ENCODE data around the gene ZNF408. TPM values are rescaled to one million over a fixed set of nuclear protein-coding genes. Genes with fewer than 3 reads are reported as not detected.

Gene ZNF408
- polyA plus RNA-seq, 1 donor from 2014 or later: 12.4 TPM

GRCh38 chr11:46681814-46682213 is 19.0 kb upstream of the ZNF408 start:
- H3K27me3 Mint-ChIP-seq: no peaks in the 10 kb centered on the region
- H3K27ac Mint-ChIP-seq: no peak overlapping the region
- peaks cover 6 to 7% (median 6%) of the 10 kb centered on the region in 3 donors for H3K4me1 Mint-ChIP-seq
- H3K36me3 Mint-ChIP-seq: peaks cover 2% of the 10 kb centered on the region
- H3K9me3 Mint-ChIP-seq: no peaks in the 10 kb centered on the region
- H3K4me3 Mint-ChIP-seq: no peak overlapping the region

- Mint-ChIP-seq H3K27ac (peak overlapping the region in 1 of 3 donors; percentile 31), H3K36me3 (no peaks in the 10 kb centered on the region), H3K4me3 (no peak overlapping the region), H3K27me3 (no peaks in the 10 kb centered on the region), H3K9me3 (no peaks in the 10 kb centered on the region), H3K4me1 (peaks cover 0 to 1% (median 0%) of the 10 kb centered on the region in 3 donors)
Observed at GRCh38 chr11:46682773-46683752, 17.8 kb upstream of the ZNF408 start.

DNA sequence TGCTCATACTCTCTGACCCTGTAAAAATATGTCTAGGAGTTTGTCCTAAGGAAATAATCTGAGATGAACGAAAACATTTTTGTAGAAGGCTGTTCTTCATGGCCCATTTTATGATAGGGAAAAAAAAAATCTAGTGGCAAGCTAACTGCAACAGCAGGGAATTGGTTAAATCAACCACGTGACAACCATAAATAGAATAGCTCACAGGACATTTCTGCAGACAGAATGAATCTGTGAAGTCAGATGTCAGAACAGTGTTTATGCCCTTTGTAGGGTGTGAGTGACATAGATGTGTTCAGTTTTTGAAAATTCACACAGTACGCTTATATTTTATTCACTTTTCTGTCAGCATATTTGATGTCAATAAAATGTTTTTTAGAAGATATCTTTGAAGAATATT is 16.5 kb upstream of the ZNF408 start:
- H3K4me3 Mint-ChIP-seq: no peak overlapping the region
- H3K27me3 Mint-ChIP-seq: no peaks in the 10 kb centered on the region
- H3K36me3 Mint-ChIP-seq: no peaks in the 10 kb centered on the region
- H3K9me3 Mint-ChIP-seq: no peaks in the 10 kb centered on the region
- no peaks in the 10 kb centered on the region for H3K4me1 Mint-ChIP-seq
- no peak overlapping the region for H3K27ac Mint-ChIP-seq

DNA sequence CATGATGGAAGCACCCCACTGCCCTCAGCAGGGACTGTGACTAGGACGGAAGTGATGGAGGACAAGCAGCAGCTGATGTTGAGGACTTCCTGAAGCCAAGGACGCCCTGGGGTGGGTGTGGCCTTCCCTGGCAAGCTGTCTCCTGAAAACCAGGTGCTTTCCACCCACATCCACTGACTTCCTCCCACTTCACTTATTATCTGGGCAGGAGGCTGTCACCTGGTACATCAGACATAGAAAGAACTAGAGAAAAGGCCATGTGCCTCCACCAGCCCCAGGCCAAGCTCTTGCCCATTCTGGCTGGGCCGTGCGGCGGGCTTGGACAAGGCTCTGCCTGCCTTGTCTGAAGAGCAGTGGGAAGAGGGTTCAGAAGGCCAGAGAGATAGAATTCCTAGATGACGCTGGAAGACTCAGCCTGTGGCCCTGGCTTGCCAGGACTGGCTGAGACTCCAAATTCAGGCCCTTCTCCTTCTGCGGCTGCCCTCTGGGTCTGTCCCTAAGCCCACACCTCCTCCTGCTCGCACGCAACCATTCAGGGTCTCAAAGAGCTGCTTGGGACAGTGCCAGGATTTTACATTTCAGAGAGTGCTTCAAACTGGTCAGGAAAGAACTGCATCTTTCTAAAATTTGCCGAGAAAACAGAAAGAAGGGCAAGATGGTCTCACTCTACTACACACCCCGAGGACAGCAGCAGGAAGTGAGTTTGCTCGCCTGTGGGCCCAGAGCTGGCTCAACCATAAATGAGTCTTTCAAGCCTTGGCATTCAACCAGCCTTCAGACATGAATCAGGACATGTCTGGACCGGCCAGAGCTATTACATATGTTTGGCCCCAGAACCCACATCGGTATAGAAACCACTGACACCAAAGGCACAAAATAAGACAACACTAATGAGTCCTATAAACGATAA is 13.7 kb upstream of the ZNF408 start:
- no peaks in the 10 kb centered on the region for H3K36me3 Mint-ChIP-seq
- H3K27me3 Mint-ChIP-seq: no peaks in the 10 kb centered on the region
- H3K9me3 Mint-ChIP-seq: no peaks in the 10 kb centered on the region
- no peaks in the 10 kb centered on the region for H3K4me1 Mint-ChIP-seq
- H3K4me3 Mint-ChIP-seq: no peak overlapping the region
- H3K27ac Mint-ChIP-seq: peak overlapping the region in 1 of 3 donors; percentile 18

- Mint-ChIP-seq H3K27ac (peak overlapping the region in 1 of 3 donors; percentile 23), H3K4me3 (no peak overlapping the region), H3K9me3 (no peaks in the 10 kb centered on the region), H3K4me1 (no peaks in the 10 kb centered on the region), H3K36me3 (peaks cover 1% of the 10 kb centered on the region), H3K27me3 (no peaks in the 10 kb centered on the region)
Observed at GRCh38 chr11:46690702-46691101, 10.1 kb upstream of the ZNF408 start.

DNA sequence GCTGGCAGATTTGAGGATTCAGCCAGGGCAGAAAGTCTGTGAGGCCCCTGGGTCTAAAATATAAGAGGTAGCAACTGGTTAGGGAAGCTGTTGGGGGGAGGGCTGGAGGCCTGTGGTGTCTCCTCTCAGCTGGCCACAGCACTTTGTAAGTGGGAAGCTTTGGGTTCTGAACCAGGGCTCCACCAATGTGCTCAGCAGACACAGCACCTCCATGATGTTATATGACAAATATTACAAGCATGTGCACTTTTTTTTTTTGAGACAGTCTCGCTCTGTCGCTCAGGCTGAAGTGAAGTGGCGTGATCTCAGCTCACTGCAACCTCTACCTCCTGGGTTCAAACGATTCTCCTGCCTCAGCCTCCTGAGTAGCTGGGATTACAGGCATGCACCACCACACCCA is 8.4 kb upstream of the ZNF408 start:
- no peak overlapping the region for H3K27ac Mint-ChIP-seq
- H3K27me3 Mint-ChIP-seq: no peaks in the 10 kb centered on the region
- H3K4me3 Mint-ChIP-seq: no peak overlapping the region
- peaks cover 1% of the 10 kb centered on the region for H3K36me3 Mint-ChIP-seq
- H3K4me1 Mint-ChIP-seq: peaks cover 0 to under 1% (median 0%) of the 10 kb centered on the region in 3 donors
- H3K9me3 Mint-ChIP-seq: no peaks in the 10 kb centered on the region

GRCh38 chr11:46693597-46694012 is 7.2 kb upstream of the ZNF408 start:
- H3K36me3 Mint-ChIP-seq: peaks cover 1% of the 10 kb centered on the region
- no peaks in the 10 kb centered on the region for H3K27me3 Mint-ChIP-seq
- no peak overlapping the region for H3K4me3 Mint-ChIP-seq
- no peaks in the 10 kb centered on the region for H3K9me3 Mint-ChIP-seq
- H3K27ac Mint-ChIP-seq: no peak overlapping the region
- peaks cover 6 to 7% (median 7%) of the 10 kb centered on the region in 3 donors for H3K4me1 Mint-ChIP-seq

GRCh38 chr11:46694072-46694471 is 6.8 kb upstream of the ZNF408 start:
- no peak overlapping the region for H3K27ac Mint-ChIP-seq
- peaks cover 1% of the 10 kb centered on the region for H3K36me3 Mint-ChIP-seq
- no peaks in the 10 kb centered on the region for H3K27me3 Mint-ChIP-seq
- peaks cover 10 to 12% (median 12%) of the 10 kb centered on the region in 3 donors for H3K4me1 Mint-ChIP-seq
- no peaks in the 10 kb centered on the region for H3K9me3 Mint-ChIP-seq
- no peak overlapping the region for H3K4me3 Mint-ChIP-seq

DNA sequence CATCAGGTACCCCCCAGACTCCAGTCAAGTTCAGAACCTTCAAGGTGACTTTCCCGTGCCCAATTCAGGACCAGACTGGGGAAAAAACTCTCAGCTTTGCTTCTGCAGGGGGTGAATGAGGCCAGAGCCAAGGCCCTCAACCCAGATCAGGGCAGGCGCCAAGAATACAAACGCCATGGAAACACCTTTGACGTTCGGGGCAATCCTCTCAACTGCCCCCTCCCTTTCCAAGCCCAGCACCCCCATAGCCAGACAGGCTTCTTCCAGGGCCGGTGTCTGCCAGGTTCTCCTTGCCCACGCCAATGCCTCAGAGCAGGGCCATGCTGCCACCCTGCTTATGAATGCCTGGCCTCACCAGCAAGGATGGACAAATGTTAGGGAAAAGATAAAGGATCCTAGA is 6.2 kb upstream of the ZNF408 start:
- Mint-ChIP-seq H3K27me3 (no peaks in the 10 kb centered on the region), H3K4me3 (no peak overlapping the region), H3K4me1 (peaks cover 14% of the 10 kb centered on the region in 3 donors), H3K9me3 (no peaks in the 10 kb centered on the region), H3K27ac (no peak overlapping the region), H3K36me3 (peaks cover 1% of the 10 kb centered on the region)

- Mint-ChIP-seq H3K4me1 (peaks cover 16 to 19% (median 17%) of the 10 kb centered on the region in 3 donors), H3K4me3 (no peak overlapping the region), H3K9me3 (no peaks in the 10 kb centered on the region), H3K36me3 (peaks cover 1% of the 10 kb centered on the region), H3K27me3 (no peaks in the 10 kb centered on the region), H3K27ac (no peak overlapping the region)
Observed at GRCh38 chr11:46695345-46696211, 5.3 kb upstream of the ZNF408 start.

- Mint-ChIP-seq H3K27ac (no peak overlapping the region), H3K4me1 (peaks cover 16 to 22% (median 17%) of the 10 kb centered on the region in 3 donors), H3K36me3 (peaks cover 1% of the 10 kb centered on the region), H3K9me3 (no peaks in the 10 kb centered on the region), H3K4me3 (no peak overlapping the region), H3K27me3 (no peaks in the 10 kb centered on the region)
Observed at GRCh38 chr11:46696212-46696558, 4.6 kb upstream of the ZNF408 start.

DNA sequence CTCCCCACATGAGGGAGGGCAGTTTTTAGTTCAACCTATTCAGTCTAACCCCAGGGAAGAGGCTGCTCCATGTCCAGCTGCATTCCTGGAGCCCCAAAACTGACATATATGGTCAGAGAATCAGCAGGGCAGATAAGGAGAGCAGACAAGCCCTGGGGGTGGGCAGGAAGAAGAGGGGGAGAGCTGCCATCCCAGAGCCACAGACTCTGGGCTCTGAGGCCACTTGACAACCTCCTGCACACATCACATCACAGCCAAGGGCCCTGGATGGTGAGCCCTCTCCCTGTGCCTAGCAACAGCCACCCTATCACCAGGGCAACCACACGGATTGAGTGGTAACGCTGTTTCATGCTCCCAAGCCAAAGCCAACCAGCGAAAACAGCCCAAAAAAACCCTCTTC is 3.5 kb upstream of the ZNF408 start:
- peaks cover 1% of the 10 kb centered on the region for H3K36me3 Mint-ChIP-seq
- no peaks in the 10 kb centered on the region for H3K27me3 Mint-ChIP-seq
- peak overlapping the region in 1 of 3 donors; percentile 60 for H3K27ac Mint-ChIP-seq
- no peaks in the 10 kb centered on the region for H3K9me3 Mint-ChIP-seq
- H3K4me3 Mint-ChIP-seq: no peak overlapping the region
- peaks cover 23 to 29% (median 24%) of the 10 kb centered on the region in 3 donors for H3K4me1 Mint-ChIP-seq

DNA sequence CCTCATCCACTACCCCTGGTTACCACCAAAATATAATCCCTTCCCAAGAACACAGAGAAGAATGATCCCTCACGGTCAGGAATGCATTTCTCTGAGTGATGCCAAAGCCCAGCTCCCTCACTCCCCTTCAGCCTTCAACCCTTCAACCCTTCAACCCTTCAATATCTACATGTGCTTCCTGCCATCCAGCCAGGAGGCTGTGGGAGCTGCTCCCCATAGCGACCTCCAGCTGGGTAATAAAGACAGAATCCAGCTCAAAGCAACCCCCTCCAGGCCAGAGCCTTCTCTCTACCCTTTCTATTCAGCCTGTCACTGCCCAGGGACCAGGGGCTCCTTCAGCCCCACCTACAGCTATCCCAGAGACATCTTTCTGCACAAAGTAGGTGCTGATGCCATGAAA is 3.1 kb upstream of the ZNF408 start:
- Mint-ChIP-seq H3K27me3 (no peaks in the 10 kb centered on the region), H3K9me3 (no peaks in the 10 kb centered on the region), H3K4me3 (peak overlapping the region in 2 of 4 donors; percentile 27 to 54), H3K36me3 (peaks cover 1% of the 10 kb centered on the region), H3K4me1 (peaks cover 26 to 29% (median 28%) of the 10 kb centered on the region in 3 donors), H3K27ac (peak overlapping the region in 2 of 3 donors; percentile 60 to 74)

DNA sequence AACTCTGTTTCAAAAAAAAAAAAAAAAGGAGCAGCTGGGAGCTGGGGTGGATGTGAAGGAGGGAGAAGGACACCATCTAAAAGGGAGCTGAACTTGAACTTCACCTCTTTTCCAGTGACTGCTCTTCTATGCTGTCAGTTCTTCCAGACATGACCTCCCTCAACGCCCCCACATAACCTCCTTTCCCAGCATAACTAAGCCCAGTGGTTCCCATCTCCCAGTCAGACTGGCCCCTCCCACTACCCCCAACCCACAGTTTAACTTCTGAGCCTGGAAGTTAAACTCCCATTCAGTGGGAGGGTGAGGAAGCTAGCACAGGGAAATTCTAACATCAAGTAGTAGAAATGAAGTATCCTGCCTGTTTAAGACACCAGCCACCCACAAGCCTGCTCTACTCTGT is 2.2 kb upstream of the ZNF408 start:
- Mint-ChIP-seq H3K4me3 (peak overlapping the region in 3 of 4 donors; percentile 84 to 98 (median 94)), H3K27me3 (no peaks in the 10 kb centered on the region), H3K4me1 (peaks cover 29 to 33% (median 29%) of the 10 kb centered on the region in 3 donors), H3K9me3 (no peaks in the 10 kb centered on the region), H3K36me3 (peaks cover 5% of the 10 kb centered on the region), H3K27ac (peak overlapping the region in 2 of 3 donors; percentile 59 to 62)

Measured in IgD-negative memory B cell (primary cell).